Adipocyte (in vitro differentiated cells): ENCODE data around the gene AGO3.
A peak's percentile ranks its signal among the peaks of the same experiment; 100 is the strongest.

Experiments
- DNase-seq: peaks from one replicate; pipeline ENCODE4 v3.0.0-alpha.2; 2015; ENCODE audit warnings: low read depth
- H3K27me3 ChIP-seq: replicated peaks from 2 replicates; pipeline ENCODE4 v1.7.0; 2013; ENCODE audit warnings: mild to moderate bottlenecking, low read length, moderate library complexity; ENCODE audit not compliant: control insufficient read depth, insufficient read depth
- H3K36me3 ChIP-seq: 2 replicates; pipeline ENCODE4 v1.7.0; 2013; ENCODE audit warnings: low read length, mild to moderate bottlenecking, moderate library complexity; ENCODE audit not compliant: control insufficient read depth, insufficient read depth, severe bottlenecking
- H3K4me1 ChIP-seq: 2 replicates; pipeline ENCODE4 v1.7.0; 2013; ENCODE audit warnings: mild to moderate bottlenecking, low read length, moderate library complexity; ENCODE audit not compliant: control insufficient read depth, insufficient read depth
- H3K4me3 ChIP-seq: 2 replicates; pipeline ENCODE4 v1.7.0; 2013; ENCODE audit warnings: mild to moderate bottlenecking, low read length, moderate library complexity
- H3K9ac ChIP-seq: 2 replicates; pipeline ENCODE4 v1.7.0; 2013; ENCODE audit warnings: mild to moderate bottlenecking, low read length, moderate library complexity
- H3K9me3 ChIP-seq: 2 replicates; pipeline ENCODE4 v1.7.0; 2013; ENCODE audit warnings: mild to moderate bottlenecking, low read length, moderate library complexity; ENCODE audit not compliant: control insufficient read depth

The AGO3 gene

DNA sequence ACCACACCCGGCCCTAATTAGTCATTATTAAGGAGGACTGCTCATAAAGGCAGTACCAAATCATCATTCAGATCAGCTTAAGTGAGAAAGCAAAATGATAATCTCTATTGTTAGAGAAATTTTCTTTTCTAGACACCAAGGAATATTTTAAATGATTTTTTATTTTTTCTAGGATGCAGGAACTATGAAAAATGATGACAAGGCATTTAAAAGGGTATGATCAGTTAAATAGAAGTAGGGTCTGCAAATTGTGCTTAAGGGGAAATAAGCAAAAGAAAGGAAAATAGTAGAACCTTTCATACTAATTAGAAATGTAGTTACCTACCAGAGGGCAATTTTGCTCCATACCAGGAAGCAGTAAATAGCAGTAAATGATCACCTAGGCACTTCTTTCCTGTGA lies 131.4 kb downstream of the AGO3 start:
- no peak for DNase-seq
- Histone ChIP-seq H3K9me3 (no peaks in the 10 kb centered on the region), H3K9ac (no peak overlapping the region), H3K36me3 (peaks cover 3% of the 10 kb centered on the region), H3K4me1 (no peaks in the 10 kb centered on the region), H3K4me3 (no peak overlapping the region), H3K27me3 (no peaks in the 10 kb centered on the region)

DNA sequence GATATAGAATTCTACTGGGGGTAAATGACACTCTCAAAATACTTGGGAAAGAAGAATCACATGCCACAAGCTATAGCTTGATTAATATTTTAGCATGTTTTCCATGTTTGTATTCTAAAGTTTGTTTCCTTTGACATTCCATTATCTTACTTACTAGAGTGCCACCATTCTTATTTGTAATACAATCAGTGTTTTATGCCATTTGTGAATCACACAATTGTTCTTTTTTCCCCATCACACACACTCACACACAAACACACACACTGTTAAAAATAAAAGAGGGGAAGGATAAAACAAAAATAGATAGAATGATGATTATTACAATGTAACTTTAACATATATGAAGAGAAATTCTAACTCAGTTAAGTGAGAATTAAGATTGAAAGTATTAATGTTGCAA lies 137.0 kb downstream of the AGO3 start:
- Histone ChIP-seq H3K9ac (no peak overlapping the region), H3K4me1 (no peaks in the 10 kb centered on the region), H3K27me3 (no peaks in the 10 kb centered on the region), H3K9me3 (peaks cover 4% of the 10 kb centered on the region), H3K4me3 (no peak overlapping the region), H3K36me3 (no peaks in the 10 kb centered on the region)
- DNase-seq = no peak

DNA sequence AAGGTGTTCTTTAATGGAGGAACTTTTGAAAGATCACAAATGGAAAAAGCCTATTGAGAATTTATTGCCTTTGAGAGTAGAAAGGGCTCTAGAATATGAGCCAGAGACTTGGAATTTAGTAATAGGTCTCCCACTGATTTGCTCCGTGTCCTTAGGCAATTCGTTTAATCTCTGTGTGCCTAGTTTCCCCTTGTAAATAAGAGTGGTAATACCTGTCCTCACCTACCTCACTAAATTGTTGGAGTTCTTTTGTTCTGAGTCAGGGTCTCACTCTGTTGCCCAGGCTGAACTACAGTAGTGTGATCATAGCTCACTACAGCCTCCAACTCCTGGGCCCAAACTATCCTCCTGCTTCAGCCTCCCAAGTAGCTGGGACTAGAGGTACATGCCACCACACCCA lies 138.0 kb downstream of the AGO3 start:
- no peak overlapping the region for H3K9ac ChIP-seq
- no peak overlapping the region for H3K4me3 ChIP-seq
- peaks cover 4% of the 10 kb centered on the region for H3K9me3 ChIP-seq
- no peaks in the 10 kb centered on the region for H3K4me1 ChIP-seq
- H3K36me3 ChIP-seq = no peaks in the 10 kb centered on the region
- DNase-seq = no peak
- no peaks in the 10 kb centered on the region for H3K27me3 ChIP-seq

DNA sequence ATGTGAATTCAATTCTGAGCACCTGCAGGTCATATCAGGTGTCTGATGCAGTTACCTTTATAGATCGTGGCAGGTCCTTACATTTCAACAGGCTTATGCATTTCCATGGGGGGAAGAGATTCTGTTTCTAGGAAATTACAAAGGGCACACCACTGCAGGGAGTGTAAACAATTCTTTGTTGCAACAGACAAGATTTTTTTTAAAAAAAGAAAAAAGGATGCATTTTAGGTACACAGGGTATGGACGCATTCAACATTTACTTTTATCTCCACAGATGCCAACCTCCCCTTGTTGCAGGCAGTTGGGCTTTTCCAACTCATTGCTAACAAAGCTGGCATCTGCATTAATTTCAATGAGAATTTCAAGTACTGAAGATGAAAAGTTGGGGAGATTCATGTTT lies 139.4 kb downstream of the AGO3 start:
- Histone ChIP-seq H3K36me3 (no peaks in the 10 kb centered on the region), H3K9ac (no peak overlapping the region), H3K4me3 (no peak overlapping the region), H3K9me3 (peaks cover 4% of the 10 kb centered on the region), H3K4me1 (no peaks in the 10 kb centered on the region), H3K27me3 (no peaks in the 10 kb centered on the region)
- no peak for DNase-seq

DNA sequence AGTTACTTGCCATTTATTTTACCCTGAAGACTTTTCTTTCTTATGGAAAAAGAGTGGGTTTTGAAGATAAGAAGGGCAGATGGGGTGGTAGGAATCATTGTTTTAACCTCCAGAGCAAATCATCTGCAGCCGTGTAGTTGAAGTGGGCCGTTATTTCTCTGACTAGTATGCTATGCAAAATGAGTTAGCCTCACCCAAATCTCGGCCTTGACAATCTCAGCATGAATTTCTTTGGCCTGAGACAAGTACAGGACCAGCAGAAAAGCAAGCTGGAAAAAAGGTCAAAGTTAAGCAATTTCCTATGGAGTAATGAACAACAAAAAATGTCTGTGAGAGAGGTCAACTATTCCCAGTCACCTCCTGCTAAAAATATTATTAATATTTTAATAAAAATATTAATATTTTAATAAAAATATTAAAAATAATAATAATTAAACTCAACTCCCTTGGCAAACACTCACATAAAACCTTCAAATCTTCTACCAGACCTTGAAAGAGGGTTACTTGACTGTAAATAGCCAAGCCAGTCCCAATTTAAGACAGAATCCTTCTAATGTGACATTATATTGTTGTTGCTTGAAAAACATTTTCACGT lies 146.2 kb downstream of the AGO3 start:
- H3K9me3 ChIP-seq = no peaks in the 10 kb centered on the region
- H3K36me3 ChIP-seq = no peaks in the 10 kb centered on the region
- no peaks in the 10 kb centered on the region for H3K27me3 ChIP-seq

DNA sequence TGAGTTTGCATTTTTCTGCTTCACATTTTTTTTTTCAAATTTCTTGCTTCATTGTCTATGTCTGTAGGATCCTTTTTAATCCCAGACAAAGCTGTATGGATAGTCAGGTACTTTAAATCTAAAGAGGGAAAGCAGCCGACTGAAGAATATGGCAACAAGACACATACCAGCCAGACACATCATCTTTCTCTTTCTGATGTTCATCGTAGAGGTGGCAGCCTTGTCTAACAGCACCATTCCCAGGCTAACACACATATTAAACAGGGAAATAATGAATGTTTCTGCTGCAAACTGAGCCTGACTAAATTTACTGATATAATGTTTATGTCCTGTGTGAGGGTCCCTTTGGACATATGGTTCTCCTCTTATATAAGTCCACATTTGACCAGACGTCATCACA lies 149.3 kb downstream of the AGO3 start:
- no peaks in the 10 kb centered on the region for H3K9me3 ChIP-seq
- no peak for DNase-seq
- peaks cover 6% of the 10 kb centered on the region for H3K4me1 ChIP-seq
- H3K9ac ChIP-seq = no peak overlapping the region
- no peaks in the 10 kb centered on the region for H3K36me3 ChIP-seq
- no peak overlapping the region for H3K4me3 ChIP-seq
- H3K27me3 ChIP-seq = peaks cover 7% of the 10 kb centered on the region

More for the DNA sequence above, 146.2 kb downstream of the AGO3 start:
- peaks cover 4% of the 10 kb centered on the region for H3K4me1 ChIP-seq
- H3K4me3 ChIP-seq = no peak overlapping the region
- no peak for DNase-seq
- H3K9ac ChIP-seq = no peak overlapping the region

DNA sequence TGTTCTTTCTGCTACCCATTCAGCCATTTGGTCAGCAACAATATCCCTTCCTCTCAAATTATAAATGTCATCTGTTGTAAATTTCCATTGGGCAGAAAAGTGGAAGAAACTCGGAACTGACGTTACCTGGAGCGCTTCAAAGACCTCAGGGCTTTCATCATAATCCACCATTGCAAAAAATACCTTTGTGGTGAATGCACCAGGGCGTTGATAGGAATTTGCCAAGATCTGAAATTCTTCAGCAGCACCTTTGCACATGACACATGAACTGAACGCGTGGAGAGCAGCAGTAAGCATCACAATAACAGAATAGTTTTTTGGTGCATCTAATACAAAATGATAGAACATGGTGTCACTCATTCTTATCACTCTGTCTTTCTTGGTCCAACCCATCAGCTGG lies 149.9 kb downstream of the AGO3 start:
- H3K36me3 ChIP-seq = no peaks in the 10 kb centered on the region
- no peak for DNase-seq
- peaks cover 6% of the 10 kb centered on the region for H3K4me1 ChIP-seq
- peaks cover 7% of the 10 kb centered on the region for H3K27me3 ChIP-seq
- no peak overlapping the region for H3K9ac ChIP-seq
- no peaks in the 10 kb centered on the region for H3K9me3 ChIP-seq
- H3K4me3 ChIP-seq = no peak overlapping the region

DNA sequence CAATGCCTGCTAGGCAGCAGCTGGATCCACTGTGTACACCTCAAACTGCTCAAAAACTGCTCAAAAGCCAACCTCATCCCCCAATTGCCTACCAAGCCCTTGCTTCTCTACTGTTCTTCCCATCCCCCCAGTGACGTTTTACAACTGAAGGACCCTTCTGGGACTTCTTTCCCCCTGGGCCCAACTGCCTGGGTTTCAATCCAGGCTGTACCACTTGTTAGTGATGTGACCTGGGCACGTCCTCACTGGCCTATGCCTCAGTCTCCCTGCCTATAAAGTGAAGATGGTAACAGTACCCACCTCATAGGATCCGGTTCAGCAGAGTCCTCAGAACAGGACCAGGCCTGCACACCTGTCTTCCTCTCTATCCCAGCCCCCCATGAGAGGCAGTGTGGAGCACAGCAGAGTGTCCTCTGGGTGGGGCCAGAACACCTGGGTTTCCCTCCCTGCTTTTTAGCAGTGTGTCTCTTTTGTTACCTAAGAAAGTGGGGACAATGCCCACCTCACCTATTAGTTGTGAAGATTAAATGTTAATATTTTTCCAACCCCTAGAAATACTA lies 151.1 kb downstream of the AGO3 start:
- H3K36me3 ChIP-seq = no peaks in the 10 kb centered on the region
- H3K9me3 ChIP-seq = no peaks in the 10 kb centered on the region
- DNase-seq = no peak
- H3K4me3 ChIP-seq = no peak overlapping the region
- peaks cover 3% of the 10 kb centered on the region for H3K4me1 ChIP-seq
- H3K27me3 ChIP-seq = peaks cover 7% of the 10 kb centered on the region
- H3K9ac ChIP-seq = no peak overlapping the region

DNA sequence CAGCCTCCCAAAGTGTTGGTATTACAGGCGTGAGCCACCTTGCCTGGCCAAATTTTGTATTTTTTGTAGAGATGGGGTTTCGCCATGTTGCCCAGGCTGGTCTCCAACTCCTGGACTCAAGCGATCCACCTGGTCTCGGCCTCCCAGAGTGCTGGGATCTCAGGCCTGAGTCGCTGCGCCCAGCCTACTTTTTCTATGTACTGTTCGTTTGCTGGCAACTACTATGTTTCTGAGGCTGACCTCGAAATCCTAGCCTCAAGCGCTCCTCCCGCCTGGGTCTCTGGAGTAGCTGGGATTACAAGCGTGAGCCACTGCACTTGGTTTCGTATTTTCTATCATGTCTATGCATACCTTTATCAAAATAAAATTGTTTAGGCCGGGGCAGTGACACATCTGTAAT lies 152.3 kb downstream of the AGO3 start:
- DNase-seq = no peak
- H3K4me3 ChIP-seq = no peak overlapping the region

DNA sequence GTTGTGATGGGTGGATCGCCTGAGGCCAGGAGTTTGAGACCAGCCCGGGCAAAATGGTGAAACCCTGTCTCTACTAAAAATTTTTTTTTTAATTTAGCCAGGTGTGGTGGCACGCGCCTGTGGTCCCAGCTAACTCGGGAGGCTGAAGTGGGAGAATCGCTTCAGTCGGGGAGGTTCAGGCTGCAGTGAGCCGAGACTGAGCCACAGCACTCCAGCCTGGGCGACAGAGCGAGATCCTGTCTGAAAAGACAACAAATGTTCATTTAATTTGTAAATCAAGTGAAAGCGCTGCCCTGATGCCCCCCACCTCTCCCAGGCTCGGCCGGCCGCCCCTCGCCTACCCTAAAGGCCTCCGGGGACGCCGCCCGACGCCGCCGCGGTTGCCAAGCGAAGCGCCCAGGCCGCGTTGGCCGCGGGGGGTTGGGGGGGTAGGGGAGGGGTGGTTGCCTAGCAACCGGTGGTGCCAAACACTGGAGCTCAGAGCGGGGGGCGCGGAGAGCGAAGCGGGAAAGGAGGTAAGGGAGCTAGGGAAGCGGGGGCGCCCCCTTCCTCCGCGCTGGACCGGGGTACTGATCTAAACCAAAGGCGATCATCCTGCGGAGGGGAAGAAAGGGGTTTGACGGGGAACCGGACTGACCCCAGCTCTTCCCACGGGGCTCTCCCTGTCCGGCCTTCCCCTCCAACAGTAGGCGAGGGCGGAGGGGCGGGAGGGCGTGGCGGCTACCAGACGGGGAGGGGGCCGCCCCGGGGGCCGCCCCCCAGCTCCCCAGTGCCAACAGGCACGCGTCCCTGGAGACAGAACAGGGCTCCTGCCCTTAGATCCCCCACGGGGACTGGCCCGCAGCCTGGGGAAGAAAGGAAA lies 153.0 kb downstream of the AGO3 start, which contains the start of gene TEKT2:
TEKT2 (plus strand) TSS at position 460 of the 862 bp plus-strand sequence. CDS start 828 bp downstream, outside the sequence.
- peaks cover 3% of the 10 kb centered on the region for H3K4me1 ChIP-seq
- H3K36me3 ChIP-seq = no peaks in the 10 kb centered on the region
- DNase-seq = peak; percentile 81
- H3K27me3 ChIP-seq = peaks cover 7% of the 10 kb centered on the region
- H3K9me3 ChIP-seq = no peaks in the 10 kb centered on the region
- H3K9ac ChIP-seq = no peak within 1 kb of the TSS
- H3K4me3 ChIP-seq = peak within 1 kb of the TSS; percentile 58

More for the DNA sequence above, 152.3 kb downstream of the AGO3 start:
- peaks cover 3% of the 10 kb centered on the region for H3K4me1 ChIP-seq
- H3K27me3 ChIP-seq = peaks cover 7% of the 10 kb centered on the region
- no peaks in the 10 kb centered on the region for H3K9me3 ChIP-seq
- H3K9ac ChIP-seq = no peak overlapping the region
- no peaks in the 10 kb centered on the region for H3K36me3 ChIP-seq

DNA sequence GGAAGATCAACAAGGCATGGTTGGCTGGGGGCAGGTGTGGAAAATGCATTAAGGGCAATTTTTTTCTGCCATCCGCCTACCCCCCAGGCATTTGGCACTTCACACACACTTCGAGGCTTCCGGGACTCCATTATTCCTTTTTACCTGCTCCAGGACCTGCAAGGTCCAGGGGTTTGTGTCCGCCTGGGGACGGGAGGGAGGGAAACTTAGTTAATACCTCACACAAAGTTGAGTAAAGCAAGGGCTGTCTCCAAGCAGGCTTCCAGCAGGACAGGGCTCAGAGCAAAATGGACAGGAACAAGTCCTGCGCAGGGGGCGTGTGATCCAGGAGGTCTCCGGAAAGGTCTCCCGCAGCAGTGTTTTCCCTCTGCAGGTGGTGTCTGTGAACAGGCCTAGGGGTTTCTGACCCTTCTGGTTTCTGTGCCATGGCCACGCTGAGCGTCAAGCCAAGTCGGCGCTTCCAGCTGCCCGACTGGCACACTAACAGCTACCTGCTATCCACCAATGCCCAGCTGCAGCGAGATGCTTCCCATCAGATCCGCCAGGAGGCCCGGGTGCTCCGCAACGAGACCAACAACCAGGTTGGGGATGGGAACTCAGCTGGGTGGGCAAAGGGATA lies 153.7 kb downstream of the AGO3 start:
- H3K9ac ChIP-seq = no peak overlapping the region
- H3K4me3 ChIP-seq = peak overlapping the region; percentile 58
- H3K4me1 ChIP-seq = peaks cover 3% of the 10 kb centered on the region
- H3K36me3 ChIP-seq = no peaks in the 10 kb centered on the region
- no peaks in the 10 kb centered on the region for H3K9me3 ChIP-seq
- DNase-seq = no peak
- peaks cover 7% of the 10 kb centered on the region for H3K27me3 ChIP-seq
